ENCODE results near the gene CTXND2.

The CTXND2 gene

DNA sequence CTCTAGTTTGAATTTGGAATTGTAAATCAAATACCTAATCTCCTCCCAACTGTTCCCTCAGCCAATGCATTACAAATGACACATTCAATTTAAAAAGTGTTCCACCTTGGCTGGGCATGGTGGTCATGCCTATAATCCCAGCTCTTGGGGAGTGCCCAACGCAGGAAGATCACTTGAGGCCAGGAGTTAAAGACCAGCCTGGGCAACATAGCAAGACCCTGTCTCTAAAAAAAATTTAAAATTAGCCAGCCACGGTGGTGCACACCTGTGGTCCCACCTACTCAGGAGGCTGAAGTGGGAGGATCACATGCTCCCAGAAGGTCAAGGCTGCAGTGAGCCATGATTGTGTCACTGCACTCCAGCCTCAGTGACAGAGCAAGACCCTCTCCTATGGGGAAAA lies 14.4 kb upstream of the CTXND2 start:
- Histone ChIP-seq H3K79me1 (ENCODE audit: low read length) (peaks cover 17% of the 10 kb centered on the region), H3K4me1 (ENCODE audit: control insufficient read depth, low read depth, low read length) (no peaks in the 10 kb centered on the region), H3K36me3 (ENCODE audit: control insufficient read depth, insufficient read depth, low read length) (no peaks in the 10 kb centered on the region), H4K5ac (ENCODE audit: low read length) (no peak overlapping the region), H3K4me3 (ENCODE audit: low read length) (no peak overlapping the region), H2BK120ac (ENCODE audit: low read depth, low read length) (no peak overlapping the region), H3K18ac (ENCODE audit: low read length) (no peak overlapping the region), H3K4me2 (ENCODE audit: low read length) (no peak overlapping the region), H3K56ac (ENCODE audit: low read length) (no peak overlapping the region), H3K9ac (ENCODE audit: low read length) (no peak overlapping the region), H4K8ac (ENCODE audit: low read depth, low read length) (no peak overlapping the region), H2AK5ac (ENCODE audit: low read length) (no peak overlapping the region), H3K27me3 (ENCODE audit: insufficient read depth, low read length, poor library complexity) (no peaks in the 10 kb centered on the region), H3K27ac (ENCODE audit: low read depth, low read length) (no peak overlapping the region), H2BK15ac (replicated peaks; ENCODE audit: low read depth) (no peak overlapping the region), H3K4ac (ENCODE audit: low read depth, low read length) (no peak overlapping the region), H3K23ac (ENCODE audit: low read length) (no peak overlapping the region), H3K79me2 (ENCODE audit: control insufficient read depth, insufficient read depth, low read length) (peaks cover 14% of the 10 kb centered on the region), H2BK5ac (ENCODE audit: low read length) (no peak overlapping the region)
- DNase-seq = no peak
- no CpG with 5 or more reads among the region's 2 CpGs for WGBS (ENCODE audit: extremely low coverage, insufficient coverage, low lambda C conversion rate)

DNA sequence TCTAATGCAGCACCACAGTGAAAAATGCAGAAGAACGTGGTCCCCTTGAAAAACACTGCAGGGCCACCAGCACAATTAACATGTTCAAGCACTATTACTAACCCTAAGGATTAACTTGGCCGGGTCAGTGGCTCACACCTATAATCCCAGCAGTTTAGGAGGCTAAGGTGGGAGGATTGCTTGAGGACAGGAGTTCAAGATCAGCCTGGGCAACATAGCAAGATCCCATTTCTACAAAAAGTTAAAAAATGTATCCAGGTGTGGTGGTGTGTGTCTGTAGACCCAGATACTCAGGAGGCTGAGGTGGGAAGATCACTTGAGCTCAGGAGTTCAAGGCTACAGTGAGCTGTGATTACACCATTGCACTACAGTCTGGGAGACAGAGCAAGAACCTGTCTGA lies 13.4 kb upstream of the CTXND2 start:
- H2BK15ac ChIP-seq (replicated peaks; ENCODE audit: low read depth) = no peak overlapping the region
- no peak overlapping the region for H4K5ac ChIP-seq (ENCODE audit: low read length)
- H4K8ac ChIP-seq (ENCODE audit: low read depth, low read length) = no peak overlapping the region
- no peak overlapping the region for H2BK120ac ChIP-seq (ENCODE audit: low read depth, low read length)
- peaks cover 15% of the 10 kb centered on the region for H3K79me1 ChIP-seq (ENCODE audit: low read length)
- peaks cover 12% of the 10 kb centered on the region for H3K79me2 ChIP-seq (ENCODE audit: control insufficient read depth, insufficient read depth, low read length)
- no peak overlapping the region for H3K18ac ChIP-seq (ENCODE audit: low read length)
- no peak overlapping the region for H3K4me2 ChIP-seq (ENCODE audit: low read length)
- no peak overlapping the region for H2BK5ac ChIP-seq (ENCODE audit: low read length)
- no peak for DNase-seq
- no CpG with 5 or more reads among the region's 2 CpGs for WGBS (ENCODE audit: extremely low coverage, insufficient coverage, low lambda C conversion rate)
- no peaks in the 10 kb centered on the region for H3K27me3 ChIP-seq (ENCODE audit: insufficient read depth, low read length, poor library complexity)
- H2AK5ac ChIP-seq (ENCODE audit: low read length) = no peak overlapping the region
- H3K23ac ChIP-seq (ENCODE audit: low read length) = no peak overlapping the region
- no peaks in the 10 kb centered on the region for H3K36me3 ChIP-seq (ENCODE audit: control insufficient read depth, insufficient read depth, low read length)
- no peak overlapping the region for H3K4ac ChIP-seq (ENCODE audit: low read depth, low read length)
- no peak overlapping the region for H3K4me3 ChIP-seq (ENCODE audit: low read length)
- H3K9ac ChIP-seq (ENCODE audit: low read length) = no peak overlapping the region
- no peak overlapping the region for H3K27ac ChIP-seq (ENCODE audit: low read depth, low read length)
- H3K4me1 ChIP-seq (ENCODE audit: control insufficient read depth, low read depth, low read length) = no peaks in the 10 kb centered on the region
- no peak overlapping the region for H3K56ac ChIP-seq (ENCODE audit: low read length)

DNA sequence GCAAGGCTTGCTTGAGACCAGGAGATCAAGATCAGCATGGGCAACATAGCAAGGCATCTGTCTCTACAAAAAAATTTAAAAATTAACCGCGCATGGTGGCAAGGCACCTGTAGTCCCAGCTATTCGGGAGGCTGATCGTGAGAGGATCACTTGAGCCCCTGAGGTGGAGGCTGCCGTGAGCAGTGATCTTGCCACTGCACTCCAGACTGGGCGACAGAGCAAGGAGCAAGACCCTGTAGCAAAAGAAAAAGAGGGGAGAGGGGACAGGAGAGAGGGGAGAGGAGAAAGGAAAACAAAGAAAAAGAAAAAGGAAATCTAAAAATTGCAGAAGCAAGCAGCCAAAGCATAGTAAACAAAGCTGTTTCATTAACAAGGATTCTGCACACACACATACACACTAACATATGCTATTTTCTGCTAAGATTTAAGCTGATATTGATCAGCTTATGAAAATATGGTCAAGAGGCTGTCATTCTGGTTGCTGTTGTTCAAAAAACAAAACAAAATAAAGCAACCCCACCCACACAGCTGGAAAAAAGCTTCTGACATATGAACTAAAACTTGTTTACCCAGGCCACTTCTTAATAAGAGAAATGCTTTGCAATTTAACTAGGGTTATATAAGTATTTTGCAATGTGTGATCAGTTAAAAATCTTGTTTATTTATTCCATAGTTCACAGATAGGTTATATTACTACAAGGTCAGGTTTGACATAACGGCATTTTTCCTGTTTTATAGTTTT lies 12.3 kb upstream of the CTXND2 start:
- Histone ChIP-seq H3K4ac (ENCODE audit: low read depth, low read length) (no peak overlapping the region), H3K4me3 (ENCODE audit: low read length) (no peak overlapping the region), H2BK5ac (ENCODE audit: low read length) (no peak overlapping the region), H3K4me2 (ENCODE audit: low read length) (no peak overlapping the region), H3K56ac (ENCODE audit: low read length) (peak overlapping the region; percentile 49), H3K23ac (ENCODE audit: low read length) (no peak overlapping the region), H3K27ac (ENCODE audit: low read depth, low read length) (no peak overlapping the region), H3K79me1 (ENCODE audit: low read length) (peaks cover 15% of the 10 kb centered on the region), H3K18ac (ENCODE audit: low read length) (no peak overlapping the region), H4K8ac (ENCODE audit: low read depth, low read length) (no peak overlapping the region), H2AK5ac (ENCODE audit: low read length) (no peak overlapping the region), H3K27me3 (ENCODE audit: insufficient read depth, low read length, poor library complexity) (no peaks in the 10 kb centered on the region), H3K4me1 (ENCODE audit: control insufficient read depth, low read depth, low read length) (no peaks in the 10 kb centered on the region), H2BK120ac (ENCODE audit: low read depth, low read length) (no peak overlapping the region), H3K9ac (ENCODE audit: low read length) (peak overlapping the region; percentile 34), H3K36me3 (ENCODE audit: control insufficient read depth, insufficient read depth, low read length) (no peaks in the 10 kb centered on the region), H2BK15ac (replicated peaks; ENCODE audit: low read depth) (no peak overlapping the region), H4K5ac (ENCODE audit: low read length) (no peak overlapping the region), H3K79me2 (ENCODE audit: control insufficient read depth, insufficient read depth, low read length) (peaks cover 12% of the 10 kb centered on the region)
- no peak for DNase-seq
- WGBS (ENCODE audit: extremely low coverage, insufficient coverage, low lambda C conversion rate) = no CpG with 5 or more reads among the region's 7 CpGs

DNA sequence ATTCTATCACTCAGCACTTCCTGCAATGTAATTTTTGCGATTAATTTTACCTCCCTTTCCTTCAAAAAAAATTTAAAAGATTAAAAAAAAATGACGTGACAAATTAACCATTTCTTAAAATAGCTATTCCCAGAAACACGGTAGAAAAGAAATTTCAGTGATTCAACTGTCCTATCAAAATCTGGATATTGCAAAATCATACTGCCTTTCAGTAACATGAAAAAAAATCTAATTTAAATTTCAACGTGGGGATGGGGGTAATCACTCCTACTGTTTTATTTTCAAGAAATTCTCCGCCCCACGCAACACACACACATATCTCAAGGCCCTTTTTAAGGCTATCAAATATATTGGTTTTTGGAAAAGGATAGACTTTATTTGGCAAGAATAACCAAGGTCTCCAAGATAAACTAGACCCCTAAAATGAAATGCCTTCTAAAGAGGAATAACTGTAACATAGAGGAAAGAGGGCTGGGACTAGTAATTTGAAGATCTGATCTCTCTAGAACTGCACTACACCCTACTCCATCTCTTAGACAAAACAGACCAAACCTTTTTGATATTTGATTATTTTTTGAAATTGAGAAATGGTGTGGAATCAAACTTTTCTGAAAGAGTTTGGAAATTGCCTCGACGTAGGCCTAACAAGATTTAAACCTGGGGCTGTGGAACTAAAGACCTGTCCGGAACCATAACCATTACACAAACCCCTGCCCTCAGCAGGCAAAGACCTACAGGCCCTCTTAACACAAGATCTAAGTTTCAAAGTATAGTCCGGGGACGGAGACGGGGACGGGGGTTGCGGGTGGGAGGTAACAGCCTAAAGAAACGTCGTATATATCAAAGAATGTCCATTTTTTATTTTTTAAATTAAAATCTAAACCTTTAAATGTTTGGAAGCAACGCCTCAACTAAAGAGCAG lies 11.5 kb upstream of the CTXND2 start:
- Histone ChIP-seq H2BK120ac (ENCODE audit: low read depth, low read length) (no peak overlapping the region), H2BK5ac (ENCODE audit: low read length) (no peak overlapping the region), H4K5ac (ENCODE audit: low read length) (no peak overlapping the region), H3K4me1 (ENCODE audit: control insufficient read depth, low read depth, low read length) (no peaks in the 10 kb centered on the region), H3K18ac (ENCODE audit: low read length) (peak overlapping the region; percentile 99), H3K79me1 (ENCODE audit: low read length) (peaks cover 11% of the 10 kb centered on the region), H3K27ac (ENCODE audit: low read depth, low read length) (peak overlapping the region; percentile 90), H3K27me3 (ENCODE audit: insufficient read depth, low read length, poor library complexity) (no peaks in the 10 kb centered on the region), H2AK5ac (ENCODE audit: low read length) (no peak overlapping the region), H2BK15ac (replicated peaks; ENCODE audit: low read depth) (no peak overlapping the region), H3K56ac (ENCODE audit: low read length) (peak overlapping the region; percentile 93), H3K4ac (ENCODE audit: low read depth, low read length) (no peak overlapping the region), H3K79me2 (ENCODE audit: control insufficient read depth, insufficient read depth, low read length) (peaks cover 10% of the 10 kb centered on the region), H3K9ac (ENCODE audit: low read length) (peak overlapping the region; percentile 78), H3K4me2 (ENCODE audit: low read length) (peak overlapping the region; percentile 73), H3K4me3 (ENCODE audit: low read length) (peak overlapping the region; percentile 83), H3K23ac (ENCODE audit: low read length) (no peak overlapping the region), H3K36me3 (ENCODE audit: control insufficient read depth, insufficient read depth, low read length) (no peaks in the 10 kb centered on the region), H4K8ac (ENCODE audit: low read depth, low read length) (no peak overlapping the region)
- 100% methylated on average over 2 of the region's 17 CpGs for WGBS (ENCODE audit: extremely low coverage, insufficient coverage, low lambda C conversion rate)
- no peak for DNase-seq

DNA sequence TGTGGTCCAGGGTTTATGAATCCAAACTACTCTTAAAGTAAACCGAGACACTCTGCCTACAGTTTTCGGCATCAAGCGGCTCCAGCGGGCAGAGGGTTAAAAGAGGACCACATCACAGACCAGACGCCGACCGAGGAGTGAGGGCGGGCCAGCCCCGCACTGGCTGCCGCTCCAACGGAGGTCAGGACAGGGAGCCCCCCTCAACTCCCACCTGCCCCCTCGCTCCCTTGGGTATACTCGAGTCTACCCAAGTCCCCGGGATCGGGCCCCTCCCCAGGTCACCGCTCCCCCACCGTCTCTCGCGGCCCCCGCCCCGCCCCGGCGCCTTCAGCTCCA lies 10.8 kb upstream of the CTXND2 start:
- Histone ChIP-seq H3K27me3 (ENCODE audit: insufficient read depth, low read length, poor library complexity) (no peaks in the 10 kb centered on the region), H2BK5ac (ENCODE audit: low read length) (no peak overlapping the region), H3K9ac (ENCODE audit: low read length) (peak overlapping the region; percentile 78), H3K27ac (ENCODE audit: low read depth, low read length) (peak overlapping the region; percentile 90), H3K4me3 (ENCODE audit: low read length) (peak overlapping the region; percentile 83), H3K23ac (ENCODE audit: low read length) (no peak overlapping the region), H2AK5ac (ENCODE audit: low read length) (no peak overlapping the region), H4K5ac (ENCODE audit: low read length) (no peak overlapping the region), H3K18ac (ENCODE audit: low read length) (peak overlapping the region; percentile 99), H3K4ac (ENCODE audit: low read depth, low read length) (peak overlapping the region; percentile 83), H3K4me2 (ENCODE audit: low read length) (peak overlapping the region; percentile 73), H3K36me3 (ENCODE audit: control insufficient read depth, insufficient read depth, low read length) (no peaks in the 10 kb centered on the region), H3K79me2 (ENCODE audit: control insufficient read depth, insufficient read depth, low read length) (peaks cover 10% of the 10 kb centered on the region), H3K79me1 (ENCODE audit: low read length) (peaks cover 9% of the 10 kb centered on the region), H3K56ac (ENCODE audit: low read length) (peak overlapping the region; percentile 93), H2BK15ac (replicated peaks; ENCODE audit: low read depth) (no peak overlapping the region), H3K4me1 (ENCODE audit: control insufficient read depth, low read depth, low read length) (no peaks in the 10 kb centered on the region), H2BK120ac (ENCODE audit: low read depth, low read length) (peak overlapping the region; percentile 88), H4K8ac (ENCODE audit: low read depth, low read length) (no peak overlapping the region)
- WGBS (ENCODE audit: extremely low coverage, insufficient coverage, low lambda C conversion rate) = no CpG with 5 or more reads among the region's 23 CpGs
- DNase-seq = peak; percentile 82
